ENCODE measurements around the gene GOT2. TPM values are rescaled to one million over a fixed set of nuclear protein-coding genes. Genes with fewer than 3 reads are reported as not detected.

GOT2 gene
- total RNA-seq: 10 to 100 TPM; 41.3 to 63.9 TPM

GRCh38 chr16:58733671-58734458 is at the start of gene GOT2:
Gene GOT2, minus strand, starts transcription at chr16:58734316. Its CDS starts 88 bp downstream, at chr16:58734228.

GRCh38 chr16:58684354-58685083 is 49.6 kb downstream of the GOT2 start, which contains the start of gene SLC38A7:
Gene SLC38A7, minus strand, starts transcription at chr16:58684770. Its CDS starts 4,644 bp downstream, at chr16:58680126.

Small RNA genes within 50 kb of the gene (small RNA-seq; reads per million reads assigned to genes)
- gene RN7SL143P (0 reads per million in 2 donors), gene RNU6-1155P (0 reads per million in 2 donors)

Other genes with a start within 250 kb of the GOT2 start
- 1 to 10 TPM in 1 of 2 donors, under 1 TPM in 1; 0.69 to 1.3 TPM for gene NDRG4, start 234.2 kb downstream of the GOT2 start, total RNA-seq
- 10 to 100 TPM; 13.8 to 18.6 TPM for gene SETD6, start 218.8 kb downstream of the GOT2 start, total RNA-seq
- gene CNOT1, start 104.5 kb downstream of the GOT2 start, total RNA-seq: 100 to 1,000 TPM; 121 to 135 TPM
- gene SLC38A7, start 49.5 kb downstream of the GOT2 start, total RNA-seq: 10 to 100 TPM; 49.6 to 53.0 TPM

Measured in melanocyte of skin (primary cell).